Activated CD8-positive, alpha-beta memory T cell treated with anti-CD3 and anti-CD28 coated beads for 36 hours (primary cell): ENCODE data around the gene EXD3. TPM values are rescaled to one million over a fixed set of nuclear protein-coding genes. Genes with fewer than 3 reads are reported as not detected.
"Not testable (repeated sequence)": the region's sequence is repeated elsewhere in the genome, so short reads cannot be mapped to it uniquely, and the experiment has no call there.

ENCODE experiments used
- CTCF ChIA-PET: fragments of 350-600 bp; sonication (Branson Sonifier 250); formaldehyde crosslinking; loops from one replicate; lab custom pipeline; 2021; ENCODE audit warnings: antibody characterized with exemption; lab: Charles Lee
- POLR2A ChIA-PET: fragments of 350-600 bp; sonication (Branson Sonifier 250); formaldehyde crosslinking; loops from one replicate; lab custom pipeline; 2021; ENCODE audit warnings: antibody characterized with exemption; lab: Charles Lee
- total RNA-seq, 2 experiments: library from RNA; stranded (reverse); gene quantifications; one replicate each; pipeline ENCODE4 v1.2.3, GENCODE V29; 2021

Gene EXD3
- total RNA-seq, 2 experiments from 2014 or later, result 3.4 to 3.7 TPM

- ChIA-PET CTCF (no interaction called here), POLR2A (no interaction called here)
Measured at GRCh38 chr9:137426018-137426681, 3.2 kb upstream of the EXD3 start.

DNA sequence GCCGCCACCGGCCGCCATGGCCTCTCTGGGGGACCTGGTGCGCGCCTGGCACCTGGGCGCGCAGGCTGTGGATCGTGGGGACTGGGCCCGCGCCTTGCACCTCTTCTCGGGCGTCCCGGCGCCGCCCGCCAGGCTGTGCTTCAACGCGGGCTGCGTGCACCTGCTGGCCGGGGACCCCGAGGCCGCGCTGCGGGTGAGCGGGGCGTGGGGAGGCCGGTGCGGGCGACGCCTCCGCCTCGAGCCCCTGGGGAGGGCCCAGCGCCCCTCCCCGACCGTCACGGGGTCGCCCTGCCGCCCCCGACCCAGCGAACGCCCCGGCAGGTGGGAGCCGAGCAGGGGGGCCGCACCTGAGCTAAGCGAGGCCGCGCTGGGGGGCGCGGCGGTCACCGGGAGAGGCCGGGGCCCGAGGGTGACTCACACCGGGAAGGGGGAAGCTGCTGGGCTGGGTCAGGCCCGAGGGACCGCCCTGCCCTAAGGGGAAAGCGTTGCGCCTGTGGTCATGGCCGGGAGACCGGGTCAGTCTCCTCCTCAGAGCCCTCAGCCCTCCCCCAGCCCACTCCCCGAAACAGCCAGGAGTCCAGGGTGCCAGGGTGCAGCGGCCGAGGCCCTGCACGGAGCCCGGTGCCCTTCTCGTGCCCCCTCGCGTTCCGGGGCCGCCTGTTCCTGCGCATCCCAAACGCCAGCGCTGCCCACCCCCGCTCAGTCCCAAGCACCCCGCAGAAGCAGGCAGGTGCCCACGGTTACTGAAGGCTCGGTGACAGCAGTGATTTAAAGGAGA, 741 bp upstream of the EXD3 start:
- POLR2A ChIA-PET, result interaction anchor here (1.0 to 1.5 kb wide), 3 partner anchors 18 to 38 kb away, joined by 3 to 7 read pairs (median 3); partner anchors contain the start of genes ENTPD8 and NSMF

GRCh38 chr9:137421838-137422603, 941 bp downstream of the EXD3 start:
- ChIA-PET POLR2A (interaction anchor here (1.5 kb wide), 1 partner anchor 37 kb away, joined by 7 read pairs; the partner anchor contains the start of gene NSMF), CTCF (interaction anchor here (0.6 to 3.2 kb wide), 9 partner anchors 11 to 353 kb away, joined by 3 to 25 read pairs (median 4); partner anchors contain the start of gene ENTPD8)

More for the DNA sequence above, 741 bp upstream of the EXD3 start:
- CTCF ChIA-PET, result interaction anchor here (0.6 to 3.2 kb wide), 16 partner anchors 9 to 355 kb away, joined by 3 to 25 read pairs (median 4); partner anchors contain the start of genes ENTPD8 and NRARP

DNA sequence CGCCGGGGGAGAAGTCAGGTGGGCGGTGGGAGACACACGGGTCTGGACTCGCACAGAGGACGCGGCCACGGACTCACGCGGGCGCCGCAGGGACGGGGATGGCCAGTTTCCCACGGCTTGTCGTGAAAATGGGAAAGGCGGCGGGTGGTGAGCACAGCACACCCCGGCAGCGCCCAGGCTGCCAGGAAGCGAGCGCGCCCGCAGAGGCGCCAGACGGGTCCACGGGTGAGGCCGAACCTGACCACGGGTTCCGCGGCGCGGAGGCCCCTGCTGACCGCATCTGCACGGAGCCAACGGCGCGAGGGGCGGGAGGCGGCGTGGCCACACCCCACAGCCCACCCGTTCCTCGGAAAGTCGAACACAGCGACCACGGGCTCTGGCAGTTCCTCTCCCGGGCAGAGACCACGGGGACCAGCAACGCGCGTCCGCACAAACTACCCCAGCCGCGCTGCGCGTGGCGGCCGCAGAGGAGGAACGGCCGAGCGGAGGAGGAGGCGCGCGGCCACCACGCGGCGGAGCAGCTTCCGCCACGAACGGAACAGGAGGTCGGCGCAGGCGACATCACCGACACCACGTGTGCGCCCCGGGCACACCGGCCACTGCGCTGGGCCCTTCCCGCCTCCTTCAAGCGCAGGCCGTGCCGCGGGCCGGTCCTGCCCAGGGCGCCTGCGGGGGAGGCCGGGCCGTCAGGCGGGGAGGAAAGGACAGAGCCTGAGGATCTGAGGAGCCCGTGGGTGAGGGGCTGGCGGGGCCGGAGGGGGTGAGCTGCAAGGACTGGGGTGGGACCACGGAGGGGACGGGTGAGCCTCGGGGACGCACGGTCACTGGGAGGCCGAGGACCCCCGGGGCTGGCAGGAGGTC, 5.6 kb downstream of the EXD3 start:
- ChIA-PET POLR2A (no interaction called here), CTCF (interaction anchor here (0.6 kb wide), 1 partner anchor 290 kb away, joined by 3 read pairs; no protein-coding TSS in a partner anchor)

- CTCF ChIA-PET, result interaction anchor here (0.6 kb wide), 1 partner anchor 289 kb away, joined by 3 read pairs; no protein-coding TSS in a partner anchor
Measured at GRCh38 chr9:137416563-137417151, 6.3 kb downstream of the EXD3 start.

GRCh38 chr9:137416006-137416562, 6.9 kb downstream of the EXD3 start:
- ChIA-PET CTCF (no interaction called here), POLR2A (no interaction called here)

More at GRCh38 chr9:137416563-137417151, 6.3 kb downstream of the EXD3 start:
- POLR2A ChIA-PET, result no interaction called here

DNA sequence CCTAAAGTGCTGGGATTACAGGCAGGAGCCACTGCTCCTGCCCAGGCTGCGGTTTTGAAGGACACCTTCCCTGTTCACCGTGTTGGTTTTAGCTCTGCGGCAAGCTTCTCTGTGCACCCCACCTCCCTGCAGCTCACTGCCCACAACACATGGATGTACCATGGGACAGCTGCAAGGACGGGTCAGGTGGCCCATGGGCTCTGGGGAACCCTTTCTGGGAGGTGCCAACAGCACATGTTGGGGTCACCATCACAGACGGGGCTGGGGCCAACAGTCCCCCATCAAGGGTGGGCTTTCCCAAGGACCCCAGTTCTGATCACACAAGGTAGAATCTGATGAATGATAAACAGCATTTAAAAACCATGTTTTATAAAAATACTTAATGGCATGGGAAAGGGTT, 7.5 kb downstream of the EXD3 start:
- ChIA-PET CTCF (no interaction called here), POLR2A (interaction anchor here (0.7 kb wide), 1 partner anchor 231 kb away, joined by 3 read pairs; no protein-coding TSS in a partner anchor)

DNA sequence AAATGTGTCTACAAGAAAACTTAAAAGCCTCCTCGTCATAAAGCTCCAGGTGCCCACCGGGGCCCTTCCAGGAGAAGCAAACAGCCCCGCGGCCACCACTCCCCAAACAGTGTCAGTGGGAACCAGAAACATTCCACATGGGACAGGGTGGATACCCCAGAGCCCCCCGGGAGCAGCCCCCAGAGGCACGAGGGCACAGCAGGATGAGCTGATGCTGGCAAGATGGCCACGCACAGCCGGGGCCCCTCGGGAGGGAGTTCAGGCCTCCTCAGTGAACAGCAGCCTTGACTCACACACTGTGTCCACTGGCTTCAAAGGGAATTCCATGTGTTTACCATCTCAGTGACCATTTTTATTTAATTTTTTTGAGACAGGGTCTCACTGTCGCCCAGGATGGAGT, 10.5 kb downstream of the EXD3 start:
- POLR2A ChIA-PET, result no interaction called here
- CTCF ChIA-PET, result interaction anchor here (3.7 kb wide), 1 partner anchor 10 kb away, joined by 12 read pairs; the partner anchor contains the start of genes EXD3 and NOXA1

DNA sequence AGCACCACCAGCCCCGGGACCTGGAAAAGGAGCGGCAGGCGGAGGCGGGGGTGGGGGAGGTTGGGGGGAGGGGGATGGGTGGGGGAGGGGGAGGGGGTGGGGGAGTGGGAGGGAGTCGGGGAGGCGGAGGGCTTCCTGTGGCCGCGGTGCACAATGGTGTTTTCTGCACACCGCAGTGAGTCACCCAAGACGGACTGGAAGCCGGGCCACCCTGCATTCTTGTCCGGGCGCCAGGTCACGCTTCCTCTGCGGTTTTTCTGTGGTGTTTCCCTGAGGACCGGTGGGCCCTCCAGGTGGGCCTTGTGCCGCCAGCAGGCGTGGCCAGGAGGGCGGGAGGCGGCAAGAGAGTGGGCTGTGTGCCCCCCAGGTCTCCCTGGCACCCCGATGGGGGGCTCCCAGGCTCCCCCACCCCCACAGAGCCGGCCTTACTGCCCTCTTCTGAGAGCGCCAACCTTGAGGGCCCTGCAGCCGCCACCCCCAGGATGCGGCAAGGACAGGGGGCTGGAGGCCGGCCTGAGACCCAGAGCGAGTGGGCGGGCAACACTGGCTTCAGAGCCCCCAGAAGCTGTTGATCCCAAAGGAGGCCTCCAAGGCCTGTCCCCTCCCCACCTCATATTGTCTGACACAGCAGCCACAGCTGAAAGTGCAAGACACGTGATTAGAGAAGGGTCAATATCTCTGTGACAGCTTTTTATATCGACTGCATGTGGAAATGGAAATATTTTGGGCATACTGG, 11.1 kb downstream of the EXD3 start:
- CTCF ChIA-PET, result interaction anchor here (3.7 kb wide), 1 partner anchor 11 kb away, joined by 12 read pairs; the partner anchor contains the start of genes EXD3 and NOXA1

DNA sequence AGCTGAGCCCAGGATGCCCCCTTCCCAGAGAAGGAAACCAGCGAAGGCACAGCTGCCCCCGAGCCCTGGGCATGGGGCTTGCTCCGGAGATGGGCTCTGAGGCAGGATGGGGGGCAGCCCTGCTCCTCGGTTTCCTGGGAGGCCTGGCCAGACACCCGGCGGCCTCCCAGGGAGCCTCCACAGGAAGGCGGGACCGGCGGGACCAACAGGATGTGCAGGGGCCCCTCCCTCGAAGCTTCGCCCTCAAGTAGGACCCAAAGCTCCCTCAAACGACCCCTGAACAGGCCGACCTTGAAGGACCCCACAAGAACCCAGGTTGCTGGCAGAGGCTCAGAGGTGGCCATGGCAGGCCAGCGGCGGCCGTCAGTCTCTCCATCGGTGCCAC, 11.7 kb downstream of the EXD3 start:
- ChIA-PET POLR2A (no interaction called here), CTCF (interaction anchor here (3.7 kb wide), 1 partner anchor 11 kb away, joined by 12 read pairs; the partner anchor contains the start of genes EXD3 and NOXA1)

More for the DNA sequence above, 11.1 kb downstream of the EXD3 start:
- POLR2A ChIA-PET, result no interaction called here

DNA sequence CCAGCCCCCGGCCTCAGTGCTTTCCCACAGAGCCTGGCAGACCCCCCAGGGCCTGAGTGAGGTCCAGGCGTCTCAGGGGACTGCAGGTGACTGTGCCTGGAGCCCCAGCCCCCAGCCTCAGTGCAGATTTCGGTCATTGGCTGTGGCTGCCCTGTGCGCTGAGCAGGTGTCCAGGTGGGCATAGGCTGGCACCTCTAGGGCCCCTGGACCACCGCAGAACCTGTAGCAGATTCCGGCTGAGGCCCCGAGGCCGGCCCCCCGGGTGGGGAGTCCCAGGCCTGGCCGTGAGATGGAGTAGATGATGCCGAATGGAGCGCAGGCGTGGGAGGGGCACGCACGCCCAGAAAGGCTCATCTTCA, 12.1 kb downstream of the EXD3 start:
- ChIA-PET CTCF (interaction anchor here (3.7 kb wide), 1 partner anchor 12 kb away, joined by 12 read pairs; the partner anchor contains the start of genes EXD3 and NOXA1), POLR2A (no interaction called here)

DNA sequence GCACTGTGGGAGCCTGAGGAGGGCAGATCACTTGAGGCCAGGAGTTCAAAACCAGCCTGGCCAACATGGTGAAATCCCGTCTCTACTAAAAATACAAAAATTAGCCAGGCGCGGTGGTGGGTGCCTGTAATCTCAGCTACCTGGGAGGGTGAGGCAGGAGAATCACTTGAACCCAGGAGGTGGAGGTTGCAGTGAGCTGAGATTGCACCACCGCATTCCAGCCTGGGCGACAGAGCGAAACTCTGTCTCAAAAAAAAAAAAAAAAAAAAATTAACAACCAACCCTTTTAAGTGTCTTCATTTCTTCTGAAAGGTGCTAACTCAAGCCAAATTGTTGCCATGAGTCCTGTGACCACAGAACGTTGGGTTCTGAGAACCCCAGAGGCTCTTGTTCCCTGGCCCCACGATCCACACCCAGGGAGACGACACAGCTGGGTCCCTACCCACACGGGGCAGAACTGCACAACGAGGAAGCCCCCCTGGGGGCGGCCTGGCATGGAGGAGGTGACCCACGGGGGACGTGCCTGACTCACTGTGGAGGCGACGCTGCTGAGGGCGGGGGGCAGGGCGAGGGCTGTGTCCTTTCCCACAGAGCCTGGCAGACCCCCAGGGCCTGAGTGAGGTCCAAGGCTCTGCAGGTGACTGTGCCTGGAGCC, 12.6 kb downstream of the EXD3 start:
- POLR2A ChIA-PET, result not testable (repeated sequence)
- CTCF ChIA-PET, result interaction anchor here (3.7 kb wide), 1 partner anchor 12 kb away, joined by 12 read pairs; the partner anchor contains the start of genes EXD3 and NOXA1

GRCh38 chr9:137409515-137409914, 13.4 kb downstream of the EXD3 start:
- POLR2A ChIA-PET, result no interaction called here
- CTCF ChIA-PET, result interaction anchor here (1.0 to 3.7 kb wide), 2 partner anchors 12 to 13 kb away, joined by 3 to 12 read pairs; partner anchors contain the start of genes EXD3 and NOXA1

DNA sequence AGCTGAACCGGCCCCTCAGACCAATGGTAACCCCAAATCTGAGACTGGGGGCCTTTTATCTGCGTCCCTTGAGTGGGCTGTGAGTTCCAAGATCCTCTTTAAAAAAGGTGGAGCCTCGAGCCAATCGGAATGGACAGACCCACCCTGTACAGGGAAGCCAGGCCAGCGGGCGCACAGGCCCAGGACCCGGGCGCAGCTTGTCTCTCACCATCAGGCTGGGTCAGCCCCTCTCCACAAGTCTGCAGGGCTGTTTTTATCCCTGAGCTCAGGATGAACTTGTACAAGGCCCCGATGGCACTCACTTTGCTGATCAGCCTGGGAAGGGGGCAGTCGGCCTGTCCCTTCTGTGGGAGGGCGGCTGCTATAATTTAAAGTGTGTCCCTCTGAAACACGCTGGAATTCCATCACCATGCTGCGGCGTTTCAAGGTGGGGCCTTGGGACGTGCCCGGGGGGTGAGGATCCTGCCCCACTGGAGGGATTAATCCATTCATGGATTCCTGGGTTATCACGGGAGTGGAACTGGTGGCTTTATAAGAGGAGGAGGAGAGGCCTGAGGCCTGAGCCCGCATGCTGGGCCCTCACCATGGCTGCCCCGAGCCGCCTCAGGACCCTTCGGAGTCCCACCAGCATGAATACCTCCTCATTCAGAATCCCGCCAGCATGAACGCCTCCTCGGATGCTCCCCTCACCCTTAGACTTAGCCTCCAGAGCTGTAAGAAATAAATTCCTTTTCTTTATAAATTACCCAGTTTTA, 14.1 kb downstream of the EXD3 start:
- ChIA-PET CTCF (interaction anchor here (1.0 to 1.8 kb wide), 2 partner anchors 11 to 111 kb away, joined by 3 to 4 read pairs; no protein-coding TSS in a partner anchor), POLR2A (no interaction called here)

DNA sequence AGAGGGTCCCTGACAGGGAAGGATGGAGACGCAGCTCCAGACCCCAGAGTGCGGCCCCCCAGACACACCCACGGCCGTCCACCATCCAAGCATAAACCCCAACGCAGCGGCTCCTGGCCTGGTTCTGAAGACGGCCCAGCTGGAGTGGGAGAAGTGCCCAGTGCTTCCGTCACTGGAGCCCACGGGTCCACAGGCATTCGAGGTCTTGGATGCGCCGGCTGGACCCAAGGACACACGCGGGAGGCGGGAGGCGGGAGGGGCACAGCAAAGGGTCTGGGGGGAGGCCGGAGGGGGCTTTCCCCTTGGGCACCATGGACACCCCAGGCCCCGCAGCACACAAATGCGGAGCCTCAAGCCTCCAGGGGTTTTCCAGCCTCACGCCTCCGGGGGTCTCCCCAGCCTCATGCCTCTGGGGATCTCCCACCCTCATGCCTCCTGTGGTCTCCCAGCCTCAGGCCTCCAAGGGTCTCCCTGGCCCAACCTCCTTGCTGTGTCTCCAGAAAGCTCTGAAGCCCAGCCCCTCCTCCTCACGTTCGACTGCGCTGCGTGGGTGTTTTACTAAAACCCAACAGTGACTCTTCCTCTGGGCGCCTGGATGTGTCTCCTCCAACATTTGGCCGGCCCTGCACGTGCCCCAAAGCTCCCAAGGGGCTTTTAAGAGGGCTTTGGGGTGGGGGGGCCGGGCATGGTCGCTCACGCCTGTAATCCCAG, 15.2 kb downstream of the EXD3 start:
- ChIA-PET POLR2A (no interaction called here), CTCF (interaction anchor here (1.8 kb wide), 1 partner anchor 110 kb away, joined by 4 read pairs; no protein-coding TSS in a partner anchor)
